CD4-positive, alpha-beta memory T cell (primary cell): ENCODE measurements around the gene TCP10L. TPM values are rescaled to one million over a fixed set of nuclear protein-coding genes. Genes with fewer than 3 reads are reported as not detected.
"Not testable (repeated sequence)": the region's sequence is repeated elsewhere in the genome, so short reads cannot be mapped to it uniquely, and the experiment has no call there.

ENCODE experiments used
- CTCF ChIA-PET: fragments of 350-600 bp; sonication (Branson Sonifier 250); formaldehyde crosslinking; loops from one replicate; lab custom pipeline; 2021; ENCODE audit warnings: inconsistent platforms; ENCODE audit not compliant: partially characterized antibody; lab: Charles Lee
- POLR2A ChIA-PET: fragments of 350-600 bp; sonication (Branson Sonifier 250); formaldehyde crosslinking; loops from one replicate; lab custom pipeline; 2021; ENCODE audit not compliant: partially characterized antibody; lab: Charles Lee
- DNase-seq, 5 donors: peaks; one replicate each; pipeline versions ENCODE4 v3.0.0 to v3.0.0-alpha.2; 2020 to 2022; ENCODE audit warnings: mixed read lengths in 1 of 5
- H3K27ac ChIP-seq: one replicate; pipeline ENCODE4 v1.7.0; 2013; ENCODE audit warnings: low read depth, low read length
- H3K27me3 ChIP-seq: 2 replicates; pipeline ENCODE4 v1.7.0; 2013; ENCODE audit warnings: mild to moderate bottlenecking, low read length, moderate library complexity; ENCODE audit not compliant: insufficient read depth
- H3K36me3 ChIP-seq: 2 replicates; pipeline ENCODE4 v1.7.0; 2013; ENCODE audit warnings: mild to moderate bottlenecking, low read length, moderate library complexity; ENCODE audit not compliant: insufficient read depth
- H3K4me1 ChIP-seq: 2 replicates; pipeline ENCODE4 v1.7.0; 2013; ENCODE audit warnings: mild to moderate bottlenecking, low read length, moderate library complexity; ENCODE audit not compliant: insufficient read depth
- H3K4me3 ChIP-seq, 2 donors: one replicate each; pipeline ENCODE4 v1.7.0; 2013; ENCODE audit warnings: low read length in 2 of 2, mild to moderate bottlenecking in 1 of 2
- H3K9me3 ChIP-seq, 2 donors: one replicate each; pipeline ENCODE4 v1.7.0; 2013; ENCODE audit warnings: low read length in 2 of 2, control low read depth in 1 of 2; ENCODE audit not compliant: control insufficient read depth in 1 of 2
- H3K27ac Mint-ChIP-seq, 7 donors: one replicate each; pipeline ENCODE4 v1.8.0; 2020 to 2021; ENCODE audit warnings: mixed read lengths in 7 of 7, mild to moderate bottlenecking in 6 of 7, inconsistent platforms in 3 of 7, moderate library complexity in 3 of 7
- H3K27me3 Mint-ChIP-seq, 2 donors: one replicate each; pipeline ENCODE4 v1.8.0; 2020 to 2021; ENCODE audit warnings: mixed read lengths in 2 of 2
- H3K36me3 Mint-ChIP-seq, 2 donors: one replicate each; pipeline ENCODE4 v1.8.0; 2020 to 2021; ENCODE audit warnings: mixed read lengths in 2 of 2, inconsistent platforms in 1 of 2, mild to moderate bottlenecking in 1 of 2
- H3K4me1 Mint-ChIP-seq, 4 donors: one replicate each; pipeline ENCODE4 v1.8.0; 2020 to 2021; ENCODE audit warnings: mixed read lengths in 4 of 4, mild to moderate bottlenecking in 1 of 4
- H3K4me3 Mint-ChIP-seq, 8 donors: one replicate each; pipeline ENCODE4 v1.8.0; 2020 to 2021; ENCODE audit warnings: mixed read lengths in 8 of 8, mild to moderate bottlenecking in 7 of 8, moderate library complexity in 6 of 8, inconsistent platforms in 3 of 8
- H3K9me3 Mint-ChIP-seq, 8 donors: one replicate each; pipeline ENCODE4 v1.8.0; 2020 to 2021; ENCODE audit warnings: mixed read lengths in 8 of 8, mild to moderate bottlenecking in 5 of 8, inconsistent platforms in 3 of 8, moderate library complexity in 1 of 8
- intact Hi-C: fragments of 100-400 bp; cut with micrococcal nuclease; formaldehyde crosslinking; loops from one replicate; pipeline ENCODE4 v1.15.1; 2023
- polyA plus RNA-seq, 2 donors: library from polyadenylated mRNA; unstranded; fragments of 300-500 nt; fragmentation: Illumina TruSeq; gene quantifications; one replicate each; pipeline ENCODE4 v1.2.3, GENCODE V29; 2021
- total RNA-seq, 2 experiments: library from RNA; stranded (reverse); gene quantifications; one replicate each; pipeline ENCODE4 v1.2.3, GENCODE V29; 2021

TCP10L gene
- total and polyA plus RNA-seq, 4 experiments from 2014 or later, result 0.10 to 1.0 (median 0.55) TPM; not detected in 1

- H3K4me3 Mint-ChIP-seq, result no peak overlapping the region
- H3K4me1 ChIP-seq, result no peaks in the 10 kb centered on the region
- H3K4me3 ChIP-seq, result no peak overlapping the region
- H3K9me3 ChIP-seq, result no peaks in the 10 kb centered on the region
- H3K4me1 Mint-ChIP-seq, result peaks cover 0 to 3% (median under 1%) of the 10 kb centered on the region in 4 donors
- H3K9me3 Mint-ChIP-seq, result peaks cover 0 to 2% (median 0%) of the 10 kb centered on the region in 8 donors
- POLR2A ChIA-PET, result no interaction called here
- H3K36me3 ChIP-seq, result no peaks in the 10 kb centered on the region
- no peaks in the 10 kb centered on the region for H3K27me3 Mint-ChIP-seq
- H3K36me3 Mint-ChIP-seq, result no peaks in the 10 kb centered on the region
- no peaks in the 10 kb centered on the region for H3K27me3 ChIP-seq
- H3K27ac Mint-ChIP-seq, result no peak overlapping the region
- CTCF ChIA-PET, result no interaction called here
- intact Hi-C loops, result no loop called here
- no peak overlapping the region for H3K27ac ChIP-seq
- no peak for DNase-seq
Measured at GRCh38 chr21:32548978-32549377, 36.3 kb downstream of the TCP10L start.

DNA sequence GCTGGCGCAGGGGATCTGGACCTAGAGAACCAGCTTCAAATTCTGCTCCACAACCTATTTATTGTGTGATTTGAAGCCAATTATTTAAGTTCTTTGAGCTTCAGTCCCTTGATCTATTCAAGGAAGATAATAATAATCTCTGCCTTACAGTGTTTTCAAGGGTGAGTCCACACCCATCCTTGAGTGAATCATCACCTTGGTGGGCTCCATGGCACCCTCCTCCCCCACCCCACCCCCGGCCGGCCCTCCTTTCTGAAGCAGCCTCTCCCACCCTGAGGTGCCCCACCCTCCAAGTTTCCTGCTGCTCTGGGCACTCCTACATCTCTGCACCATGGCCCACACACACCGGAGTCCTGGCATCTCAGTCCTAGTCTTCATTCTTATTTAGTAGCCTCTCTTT is 38.3 kb downstream of the TCP10L start:
- Histone ChIP-seq H3K27ac (no peak overlapping the region), H3K4me1 (no peaks in the 10 kb centered on the region), H3K9me3 (no peaks in the 10 kb centered on the region), H3K27me3 (no peaks in the 10 kb centered on the region), H3K4me3 (no peak overlapping the region), H3K36me3 (no peaks in the 10 kb centered on the region)
- H3K27ac Mint-ChIP-seq, result no peak overlapping the region
- H3K36me3 Mint-ChIP-seq, result no peaks in the 10 kb centered on the region
- no peak overlapping the region for H3K4me3 Mint-ChIP-seq
- H3K27me3 Mint-ChIP-seq, result no peaks in the 10 kb centered on the region
- peaks cover 0 to 2% (median 0%) of the 10 kb centered on the region in 8 donors for H3K9me3 Mint-ChIP-seq
- H3K4me1 Mint-ChIP-seq, result peaks cover 0 to 4% (median under 1%) of the 10 kb centered on the region in 4 donors
- intact Hi-C loops, result no loop called here
- CTCF ChIA-PET, result no interaction called here
- no peak for DNase-seq
- POLR2A ChIA-PET, result no interaction called here

GRCh38 chr21:32545948-32546441 is 39.3 kb downstream of the TCP10L start:
- H3K9me3 Mint-ChIP-seq, result no peaks in the 10 kb centered on the region
- no peaks in the 10 kb centered on the region for H3K9me3 ChIP-seq
- no peaks in the 10 kb centered on the region for H3K27me3 Mint-ChIP-seq
- peak overlapping the region in 1 of 7 donors; percentile 21 for H3K27ac Mint-ChIP-seq
- no peaks in the 10 kb centered on the region for H3K27me3 ChIP-seq
- POLR2A ChIA-PET, result no interaction called here
- no peak overlapping the region for H3K27ac ChIP-seq
- H3K4me3 Mint-ChIP-seq, result no peak overlapping the region
- H3K4me1 Mint-ChIP-seq, result peaks cover 0 to 4% (median under 1%) of the 10 kb centered on the region in 4 donors
- no peak for DNase-seq
- CTCF ChIA-PET, result no interaction called here
- no peak overlapping the region for H3K4me3 ChIP-seq
- H3K4me1 ChIP-seq, result no peaks in the 10 kb centered on the region
- no peaks in the 10 kb centered on the region for H3K36me3 ChIP-seq
- intact Hi-C loops, result no loop called here
- no peaks in the 10 kb centered on the region for H3K36me3 Mint-ChIP-seq

GRCh38 chr21:32544697-32545096 is 40.6 kb downstream of the TCP10L start:
- H3K36me3 Mint-ChIP-seq, result no peaks in the 10 kb centered on the region
- no peak overlapping the region for H3K4me3 Mint-ChIP-seq
- intact Hi-C loops, result no loop called here
- H3K9me3 Mint-ChIP-seq, result no peaks in the 10 kb centered on the region
- no peaks in the 10 kb centered on the region for H3K27me3 ChIP-seq
- peaks cover 0 to 4% (median under 1%) of the 10 kb centered on the region in 4 donors for H3K4me1 Mint-ChIP-seq
- CTCF ChIA-PET, result interaction anchor here (2.4 kb wide), 1 partner anchor 24 kb away, joined by 9 read pairs; no protein-coding TSS in a partner anchor
- no peak for DNase-seq
- POLR2A ChIA-PET, result no interaction called here
- no peaks in the 10 kb centered on the region for H3K4me1 ChIP-seq
- H3K36me3 ChIP-seq, result no peaks in the 10 kb centered on the region
- H3K27me3 Mint-ChIP-seq, result no peaks in the 10 kb centered on the region
- H3K9me3 ChIP-seq, result no peaks in the 10 kb centered on the region
- H3K27ac Mint-ChIP-seq, result no peak overlapping the region
- no peak overlapping the region for H3K27ac ChIP-seq
- no peak overlapping the region for H3K4me3 ChIP-seq

DNA sequence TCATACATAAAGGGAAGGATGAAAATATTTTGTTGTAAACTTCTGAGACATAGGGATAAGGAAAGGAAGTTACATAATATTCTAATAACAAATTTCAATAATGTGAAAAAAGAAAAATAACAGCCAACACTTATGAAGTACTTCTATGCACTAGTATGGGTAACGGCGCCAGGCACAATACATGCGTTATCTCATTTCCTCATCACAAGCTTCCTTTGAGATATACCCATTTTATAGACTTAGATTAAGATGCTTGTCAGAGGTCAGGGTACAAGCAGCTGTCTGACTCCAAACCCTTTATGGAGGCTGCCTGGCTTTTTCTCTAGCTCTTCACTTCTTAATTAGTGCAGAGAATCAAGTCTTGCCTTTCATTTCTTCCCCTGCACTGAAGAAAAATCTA is 41.3 kb downstream of the TCP10L start:
- Histone ChIP-seq H3K27me3 (no peaks in the 10 kb centered on the region), H3K4me1 (peaks cover under 1% of the 10 kb centered on the region), H3K9me3 (no peaks in the 10 kb centered on the region), H3K27ac (no peak overlapping the region), H3K4me3 (no peak overlapping the region), H3K36me3 (no peaks in the 10 kb centered on the region)
- H3K4me3 Mint-ChIP-seq, result no peak overlapping the region
- no peaks in the 10 kb centered on the region for H3K36me3 Mint-ChIP-seq
- DNase-seq, result no peak
- H3K27me3 Mint-ChIP-seq, result no peaks in the 10 kb centered on the region
- H3K9me3 Mint-ChIP-seq, result no peaks in the 10 kb centered on the region
- peaks cover 0 to 6% (median 4%) of the 10 kb centered on the region in 4 donors for H3K4me1 Mint-ChIP-seq
- ChIA-PET CTCF (interaction anchor here (2.4 kb wide), 1 partner anchor 25 kb away, joined by 9 read pairs; no protein-coding TSS in a partner anchor), POLR2A (no interaction called here)
- intact Hi-C loops, result no loop called here
- H3K27ac Mint-ChIP-seq, result no peak overlapping the region

GRCh38 chr21:32543056-32543455 is 42.3 kb downstream of the TCP10L start:
- H3K4me3 Mint-ChIP-seq, H3K27me3 Mint-ChIP-seq, H3K9me3 Mint-ChIP-seq, DNase-seq, H3K27ac ChIP-seq, H3K36me3 Mint-ChIP-seq, intact Hi-C loops, H3K9me3 ChIP-seq, H3K27me3 ChIP-seq, POLR2A ChIA-PET, H3K36me3 ChIP-seq, H3K4me3 ChIP-seq, H3K4me1 ChIP-seq, H3K27ac Mint-ChIP-seq: not testable (repeated sequence)
- peaks cover 6 to 14% (median 9%) of the 10 kb centered on the region in 4 donors for H3K4me1 Mint-ChIP-seq
- CTCF ChIA-PET, result interaction anchor here (2.4 kb wide), 1 partner anchor 26 kb away, joined by 9 read pairs; no protein-coding TSS in a partner anchor

DNA sequence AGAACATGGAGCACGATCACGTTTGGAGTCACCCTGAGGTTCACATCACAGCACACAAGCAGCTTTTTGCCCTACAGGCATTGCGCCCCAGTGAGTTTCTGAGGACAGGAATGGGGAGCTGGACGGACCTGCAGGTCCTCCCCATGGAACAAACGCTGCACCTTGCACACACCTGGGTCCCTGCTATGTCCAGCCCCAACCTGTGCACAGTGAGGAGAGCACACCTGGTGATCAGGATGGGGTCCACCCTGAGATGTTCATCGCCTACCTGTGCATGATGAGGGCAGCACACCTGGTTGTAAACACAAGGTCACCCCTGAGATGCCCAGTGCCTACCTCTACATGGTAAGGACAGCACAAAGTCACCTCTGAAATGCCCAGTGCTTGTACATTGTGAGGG is 45.9 kb downstream of the TCP10L start:
- Mint-ChIP-seq H3K36me3 (peaks cover 0 to 3% of the 10 kb centered on the region in 2 donors), H3K4me1 (peaks cover 11 to 26% (median 19%) of the 10 kb centered on the region in 4 donors), H3K27me3 (no peaks in the 10 kb centered on the region), H3K27ac (peak overlapping the region in 1 of 7 donors; percentile 15), H3K9me3 (no peaks in the 10 kb centered on the region), H3K4me3 (no peak overlapping the region)
- no peak for DNase-seq
- ChIA-PET POLR2A (no interaction called here), CTCF (interaction anchor here (0.6 to 1.2 kb wide), 2 partner anchors 25 to 80 kb away, joined by 3 read pairs; no protein-coding TSS in a partner anchor)
- no peaks in the 10 kb centered on the region for H3K9me3 ChIP-seq
- no peak overlapping the region for H3K27ac ChIP-seq
- H3K27me3 ChIP-seq, result no peaks in the 10 kb centered on the region
- intact Hi-C loops, result no loop called here
- H3K4me3 ChIP-seq, result no peak overlapping the region
- peaks cover 15% of the 10 kb centered on the region for H3K4me1 ChIP-seq
- no peaks in the 10 kb centered on the region for H3K36me3 ChIP-seq
